Endothelial cell of umbilical vein (primary cell): ENCODE measurements around the gene CMTM7. TPM values are rescaled to one million over a fixed set of nuclear protein-coding genes. Genes with fewer than 3 reads are reported as not detected.

Experiments used
- BruUV-seq: library from RNA; stranded (reverse); fragments of 400-500 nt; replicated peaks from 2 replicates; lab custom pipeline; 2021; lab: Mats Ljungman, UMichigan
- CTCF ChIA-PET: fragments of 300-600, 350-600 bp; sonication (Branson Sonifier 250); formaldehyde crosslinking; loops from one replicate; lab custom pipeline; 2021; ENCODE audit warnings: antibody characterized with exemption, inconsistent platforms; lab: Charles Lee
- POLR2A ChIA-PET: fragments of 300-600, 350-600 bp; sonication (Branson Sonifier 250); formaldehyde crosslinking; loops from one replicate; lab custom pipeline; 2021; ENCODE audit warnings: antibody characterized with exemption, inconsistent platforms; lab: Charles Lee
- DNase-seq: peaks from one replicate; pipeline ENCODE4 v3.0.0-alpha.2; 2011; ENCODE audit warnings: low read depth, low spot score
- FAIRE-seq: peaks from 2 replicates; lab custom pipeline; 2011; peaks lifted over from hg19 to GRCh38; lab: Jason Lieb, UNC
- H2AFZ ChIP-seq: 2 replicates; pipeline ENCODE4 v1.6.0; 2012; ENCODE audit warnings: low read depth, low read length, control low read depth, inconsistent platforms
- H3K27ac ChIP-seq: 2 replicates; pipeline ENCODE4 v1.5.1; 2011; ENCODE audit warnings: low read depth, mild to moderate bottlenecking, control low read depth, low read length, moderate library complexity; ENCODE audit not compliant: insufficient read depth
- H3K27me3 ChIP-seq, 2 experiments: 2 replicates each; pipeline versions ENCODE4 v1.6.0 to v1.6.1; 2011; ENCODE audit warnings: low read length in 2 of 2, mixed read lengths in 1 of 2; ENCODE audit not compliant: control insufficient read depth in 2 of 2, insufficient read depth in 2 of 2
- H3K36me3 ChIP-seq, 2 experiments: 2 replicates in 1 of 2; 3 replicates in 1 of 2; pipeline ENCODE4 v1.5.1; 2011; ENCODE audit warnings: low read length in 2 of 2, mild to moderate bottlenecking in 1 of 2, moderate library complexity in 1 of 2; ENCODE audit not compliant: control insufficient read depth in 2 of 2, insufficient read depth in 2 of 2; ENCODE audit errors: extremely low read depth in 1 of 2
- H3K4me1 ChIP-seq: 3 replicates; pipeline ENCODE4 v1.5.1; 2011; ENCODE audit warnings: mild to moderate bottlenecking, low read length; ENCODE audit not compliant: control insufficient read depth, insufficient read depth; ENCODE audit errors: extremely low read depth
- H3K4me2 ChIP-seq: 2 replicates; pipeline ENCODE4 v1.6.1; 2011; ENCODE audit warnings: low read length, control low read depth, mixed read lengths; ENCODE audit not compliant: insufficient read depth
- H3K4me3 ChIP-seq, 3 experiments: fragments of 200-600 bp in 1 of 3; sonication (generic), shearing (Covaris generic) in 1 of 3; replicated peaks in 1 of 3; 2 replicates each; pipeline ENCODE4 v1.5.1; 2011 to 2016; ENCODE audit warnings: control low read depth in 3 of 3, low read length in 3 of 3, mild to moderate bottlenecking in 2 of 3, inconsistent platforms in 1 of 3, low read depth in 1 of 3, moderate library complexity in 1 of 3; ENCODE audit not compliant: insufficient read depth in 1 of 3
- H3K79me2 ChIP-seq: 2 replicates; pipeline ENCODE4 v1.6.0; 2012; ENCODE audit warnings: low read length, inconsistent platforms; ENCODE audit not compliant: control insufficient read depth, insufficient read depth
- H3K9ac ChIP-seq: replicated peaks from 2 replicates; pipeline ENCODE3; 2011; ENCODE audit warnings: low read length, control low read depth; ENCODE audit not compliant: insufficient read depth; ENCODE audit errors: extremely low read depth
- H3K9me1 ChIP-seq: replicated peaks from 3 replicates; pipeline ENCODE4 v1.6.0; 2011; ENCODE audit warnings: mild to moderate bottlenecking, low read length; ENCODE audit not compliant: control insufficient read depth, insufficient read depth; ENCODE audit errors: extremely low read depth
- H3K9me3 ChIP-seq: replicated peaks from 2 replicates; pipeline ENCODE4 v1.5.1; 2012; ENCODE audit warnings: low read length, inconsistent platforms; ENCODE audit not compliant: control insufficient read depth, insufficient read depth
- H4K20me1 ChIP-seq: replicated peaks from 2 replicates; pipeline ENCODE3; 2011; ENCODE audit warnings: mild to moderate bottlenecking, low read length; ENCODE audit not compliant: control insufficient read depth, insufficient read depth; ENCODE audit errors: extremely low read depth
- EZH2 ChIP-seq: IDR thresholded peaks from 2 replicates; pipeline ENCODE4 v1.6.1; 2012; ENCODE audit warnings: borderline replicate concordance, low read depth, mild to moderate bottlenecking, moderate library complexity, low read length, inconsistent platforms; ENCODE audit not compliant: severe bottlenecking
- FOS ChIP-seq: IDR thresholded peaks from 2 replicates; pipeline ENCODE4 v1.6.1; 2011; ENCODE audit warnings: mild to moderate bottlenecking, low read length, moderate library complexity, borderline replicate concordance; ENCODE audit not compliant: insufficient read depth
- GATA2 ChIP-seq: IDR thresholded peaks from 2 replicates; pipeline ENCODE4 v1.7.0; 2011; ENCODE audit warnings: low read depth, mild to moderate bottlenecking, moderate library complexity, mixed read lengths, low read length; ENCODE audit not compliant: insufficient read length, insufficient read depth
- JUN ChIP-seq: IDR thresholded peaks from 2 replicates; pipeline ENCODE4 v1.6.1; 2011; ENCODE audit warnings: borderline replicate concordance, low read depth; ENCODE audit not compliant: insufficient read length, insufficient read depth
- MAX ChIP-seq: IDR thresholded peaks from 2 replicates; pipeline ENCODE4 v1.6.1; 2011; ENCODE audit not compliant: insufficient read depth, insufficient read length
- MYC ChIP-seq: IDR thresholded peaks from one replicate; pipeline ENCODE4 v1.6.1; 2011; ENCODE audit warnings: mild to moderate bottlenecking, low read depth, low read length
- POLR2A ChIP-seq: IDR thresholded peaks from 2 replicates; pipeline ENCODE4 v1.6.1; 2012; ENCODE audit warnings: low read depth, mild to moderate bottlenecking, control low read depth, low read length
- POLR2AphosphoS5 ChIP-seq: IDR thresholded peaks from 2 replicates; pipeline ENCODE4 v1.6.1; 2012; ENCODE audit warnings: low read depth, mild to moderate bottlenecking, control low read depth, low read length, moderate library complexity; ENCODE audit not compliant: insufficient read depth
- dilution Hi-C: fragments of 300-500 bp; cut with MboI; formaldehyde crosslinking; loops from one replicate; pipeline ENCODE4 v1.15.0; 2019; ENCODE audit warnings: low sequenced_read_pairs; ENCODE audit not compliant: extremely low pct_ligation_motif_present
- intact Hi-C: fragments of 100-400 bp; cut with micrococcal nuclease; formaldehyde crosslinking; loops from one replicate; pipeline ENCODE4 v1.10.0; 2022
- polyA plus RNA-seq, 4 experiments: library from polyadenylated mRNA; depleted of rRNA in 3 of 4; stranded (reverse) in 3 of 4; unstranded in 1 of 4; fragments of >200 nt; gene quantifications; 2 replicates each; pipeline versions ENCODE4 v1.2.1 to v1.2.3, GENCODE V29; 2011 to 2012; ENCODE audit warnings: missing spikeins in 1 of 4
- total RNA-seq: library from RNA; stranded (reverse); gene quantifications from 2 replicates; pipeline ENCODE4 v1.2.3, GENCODE V29; 2021
- TF ChIP-seq, protein P1 (sequence below), 2 donors: IDR thresholded peaks; 1 replicate in 1 of 2; 2 replicates in 1 of 2; pipeline ENCODE4 v1.5.1; 2011; ENCODE audit warnings: low read length in 2 of 2, mild to moderate bottlenecking in 2 of 2, moderate library complexity in 2 of 2, control low read depth in 1 of 2, inconsistent platforms in 1 of 2, low read depth in 1 of 2; ENCODE audit not compliant: insufficient read depth in 1 of 2; ENCODE audit errors: extremely low read depth in 1 of 2

Gene CMTM7
- total and polyA plus RNA-seq, 2 donors (not counting 3 experiments of a cell fraction or from before 2014, with no cell fraction given), result 44.7 to 88.5 TPM

GRCh38 chr3:32481791-32482631 is 90.4 kb downstream of the CMTM7 start:
- intact Hi-C loops, result no loop called here
- TF ChIP-seq JUN, result no peak
- no peak for TF ChIP-seq POLR2A
- TF ChIP-seq, protein P1, sequence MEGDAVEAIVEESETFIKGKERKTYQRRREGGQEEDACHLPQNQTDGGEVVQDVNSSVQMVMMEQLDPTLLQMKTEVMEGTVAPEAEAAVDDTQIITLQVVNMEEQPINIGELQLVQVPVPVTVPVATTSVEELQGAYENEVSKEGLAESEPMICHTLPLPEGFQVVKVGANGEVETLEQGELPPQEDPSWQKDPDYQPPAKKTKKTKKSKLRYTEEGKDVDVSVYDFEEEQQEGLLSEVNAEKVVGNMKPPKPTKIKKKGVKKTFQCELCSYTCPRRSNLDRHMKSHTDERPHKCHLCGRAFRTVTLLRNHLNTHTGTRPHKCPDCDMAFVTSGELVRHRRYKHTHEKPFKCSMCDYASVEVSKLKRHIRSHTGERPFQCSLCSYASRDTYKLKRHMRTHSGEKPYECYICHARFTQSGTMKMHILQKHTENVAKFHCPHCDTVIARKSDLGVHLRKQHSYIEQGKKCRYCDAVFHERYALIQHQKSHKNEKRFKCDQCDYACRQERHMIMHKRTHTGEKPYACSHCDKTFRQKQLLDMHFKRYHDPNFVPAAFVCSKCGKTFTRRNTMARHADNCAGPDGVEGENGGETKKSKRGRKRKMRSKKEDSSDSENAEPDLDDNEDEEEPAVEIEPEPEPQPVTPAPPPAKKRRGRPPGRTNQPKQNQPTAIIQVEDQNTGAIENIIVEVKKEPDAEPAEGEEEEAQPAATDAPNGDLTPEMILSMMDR (IDR thresholded peaks at IDR 0.05; ENCODE audit: extremely low read depth in 1 of 2, insufficient read depth in 1 of 2, low read depth in 1 of 2, low read length in 2 of 2), result no peak
- no peak for TF ChIP-seq MYC
- TF ChIP-seq FOS, result no peak
- TF ChIP-seq EZH2, result no peak
- TF ChIP-seq MAX, result no peak
- no peak for TF ChIP-seq POLR2AphosphoS5
- TF ChIP-seq GATA2, result no peak
- no peaks in the 10 kb centered on the region for H3K79me2 ChIP-seq
- dilution Hi-C loops, result no loop called here
- no peak overlapping the region for H3K27ac ChIP-seq
- ChIA-PET POLR2A (no interaction called here), CTCF (interaction anchor here (1.1 kb wide), 1 partner anchor 14 kb away, joined by 4 read pairs; no protein-coding TSS in a partner anchor)
- DNase-seq, result no peak
- H3K4me2 ChIP-seq, result no peak overlapping the region
- no peaks in the 10 kb centered on the region for H3K27me3 ChIP-seq
- BruUV-seq, result TSS peak; percentile 37
- H3K4me3 ChIP-seq, result no peak overlapping the region
- H4K20me1 ChIP-seq, result no peaks in the 10 kb centered on the region
- no peak overlapping the region for H2AFZ ChIP-seq
- H3K36me3 ChIP-seq, result peaks cover 3% of the 10 kb centered on the region in 2 experiments
- no peak for FAIRE-seq
- no peaks in the 10 kb centered on the region for H3K4me1 ChIP-seq
- no peaks in the 10 kb centered on the region for H3K9me3 ChIP-seq
- H3K9me1 ChIP-seq, result no peaks in the 10 kb centered on the region
- H3K9ac ChIP-seq, result no peak overlapping the region
